Adrenal gland (tissue), 12 donors: ENCODE measurements around the gene USP14. TPM values are rescaled to one million over a fixed set of nuclear protein-coding genes. Genes with fewer than 3 reads are reported as not detected.

ENCODE experiments used
- DNase-seq, 7 donors: peaks; one replicate each; pipeline ENCODE4 v3.0.0-alpha.2; 2019 to 2020
- H3K27ac ChIP-seq, 5 donors: fragments of 200-600 bp; sonication (generic) in 4 of 5; 1 replicate in 3 of 5; 2 replicates in 2 of 5; pipeline versions ENCODE4 v1.5.1 to v1.8.0; 2016 to 2020; ENCODE audit warnings: mild to moderate bottlenecking in 1 of 5
- H3K27me3 ChIP-seq: fragments of 200-600 bp; 2 replicates; pipeline ENCODE4 v1.8.0; 2021
- H3K36me3 ChIP-seq, 2 donors: fragments of 200-600 bp; replicated peaks in 1 of 2; 1 replicate in 1 of 2; 2 replicates in 1 of 2; pipeline versions ENCODE4 v1.5.1 to v1.8.0; 2018 to 2022
- H3K4me1 ChIP-seq, 2 donors: fragments of 200-600 bp; replicated peaks in 1 of 2; 1 replicate in 1 of 2; 2 replicates in 1 of 2; pipeline versions ENCODE4 v1.5.1 to v1.8.0; 2018 to 2021
- H3K4me3 ChIP-seq, 4 donors: fragments of 200-600 bp; sonication (generic) in 3 of 4; one replicate each; pipeline ENCODE4 v1.5.1; 2016 to 2018
- H3K9me3 ChIP-seq, 3 donors: fragments of 200-600 bp; sonication (generic) in 1 of 3; replicated peaks in 1 of 3; 1 replicate in 2 of 3; 2 replicates in 1 of 3; pipeline versions ENCODE4 v1.5.1 to v1.8.0; 2016 to 2021
- POLR2A ChIP-seq, 2 donors: fragments of 450-650 bp; IDR thresholded peaks; one replicate each; pipeline ENCODE4 v1.6.1; 2017; ENCODE audit warnings: antibody characterized with exemption in 2 of 2, mild to moderate bottlenecking in 2 of 2, moderate library complexity in 1 of 2
- WGBS, 4 donors: extraction: QIAGEN DNeasy Blood & Tissue Kit in 2 of 4; methylation state at CpG; one replicate each; pipeline versions ENCODE4 v1.1.5 to v1.1.7; 2013 to 2017; 5-methylcytosine and 5-hydroxymethylcytosine counted together
- intact Hi-C, 2 donors: fragments of 100-400 bp; cut with DNase I; formaldehyde crosslinking; loops; one replicate each; pipeline versions ENCODE4 v1.14.1 to v1.15.0; 2022 to 2023
- polyA plus RNA-seq, 3 donors: library from polyadenylated mRNA; stranded (reverse); fragments of 200-250 nt in 2 of 3; fragments of 350-450 nt in 1 of 3; fragmentation: Illumina TruSeq in 1 of 3; extraction: RNeasy Lipid Tissue Mini Kit (QIAGEN cat#74804) in 1 of 3; gene quantifications; one replicate each; pipeline ENCODE4 v1.2.3, GENCODE V29; 2013 to 2014
- total RNA-seq, 9 donors: library from RNA; depleted of rRNA in 4 of 9; stranded (reverse); fragments of >200 nt in 4 of 9; fragments of 120-200 nt in 1 of 9; fragmentation: NEBNext Ultra II Directional in 1 of 9; extraction: Animal tissue kit (Norgen Biotek cat#: 25700) in 1 of 9; gene quantifications; one replicate each; pipeline versions ENCODE4 v1.1.0 to v1.2.4, GENCODE V29; 2013 to 2023
- TF ChIP-seq, protein P1 (sequence below), 6 experiments: fragments of 450-650 bp in 4 of 6; fragments of 200-600 bp in 2 of 6; sonication (generic) in 1 of 6; IDR thresholded peaks; 1 replicate in 5 of 6; 2 replicates in 1 of 6; pipeline versions ENCODE4 v1.5.1 to v1.8.0; 2016 to 2021; ENCODE audit warnings: antibody characterized with exemption in 6 of 6, mild to moderate bottlenecking in 2 of 6, moderate library complexity in 1 of 6
- donor health status: healthy with polysubstance abuse.
- donor health status: Bipolar disorder and iron deficiency.
- donor health status: DM: yes; HTN: yes; CAD: no.
- donor health status: DM: no; HTN: no; CAD: no.
- donor health status: DM: no; HTN: no; CAD: no.
- donor health status: DM: yes; HTN: yes; CAD: no.

The USP14 gene
- total and polyA plus RNA-seq, 12 donors, result 12.0 to 105 (median 36.6) TPM

DNA sequence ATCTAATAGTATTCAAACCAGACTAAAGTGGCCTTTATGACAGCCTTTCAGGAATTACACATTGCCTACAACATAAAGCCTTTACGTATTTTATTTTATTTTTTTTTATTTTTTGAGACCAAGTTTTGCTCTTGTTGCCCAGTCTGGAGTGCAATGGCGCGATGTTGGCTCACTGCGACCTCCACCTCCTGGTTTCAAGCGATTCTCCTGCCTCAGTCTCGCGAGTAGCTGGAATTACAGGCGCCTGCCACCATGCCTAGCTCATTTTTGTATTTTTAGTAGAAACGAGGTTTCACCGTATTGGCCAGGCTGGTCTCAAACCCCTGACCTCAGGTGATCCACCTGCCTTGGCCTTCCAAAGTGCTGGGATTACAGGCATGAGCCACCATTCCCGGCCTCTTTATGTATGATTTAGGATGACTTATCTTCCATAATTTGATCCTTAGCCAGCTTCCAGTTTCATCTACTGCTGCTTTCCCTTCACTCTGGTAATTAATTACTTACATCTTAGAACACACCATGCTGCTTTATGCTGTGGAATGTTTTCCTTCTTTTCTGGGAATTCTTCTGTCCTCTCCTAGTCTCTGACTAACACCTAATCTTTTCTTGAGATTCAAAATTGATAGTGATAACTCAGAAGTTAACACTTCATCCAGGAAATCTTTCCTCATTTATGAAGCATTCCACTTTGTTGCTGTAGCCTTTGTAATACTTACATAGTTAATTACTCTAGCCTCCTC lies 2.6 kb downstream of the USP14 start:
- intact Hi-C loops, result no loop called here
- no peak for TF ChIP-seq POLR2A (IDR thresholded peaks at IDR 0.05)
- TF ChIP-seq, protein P1, sequence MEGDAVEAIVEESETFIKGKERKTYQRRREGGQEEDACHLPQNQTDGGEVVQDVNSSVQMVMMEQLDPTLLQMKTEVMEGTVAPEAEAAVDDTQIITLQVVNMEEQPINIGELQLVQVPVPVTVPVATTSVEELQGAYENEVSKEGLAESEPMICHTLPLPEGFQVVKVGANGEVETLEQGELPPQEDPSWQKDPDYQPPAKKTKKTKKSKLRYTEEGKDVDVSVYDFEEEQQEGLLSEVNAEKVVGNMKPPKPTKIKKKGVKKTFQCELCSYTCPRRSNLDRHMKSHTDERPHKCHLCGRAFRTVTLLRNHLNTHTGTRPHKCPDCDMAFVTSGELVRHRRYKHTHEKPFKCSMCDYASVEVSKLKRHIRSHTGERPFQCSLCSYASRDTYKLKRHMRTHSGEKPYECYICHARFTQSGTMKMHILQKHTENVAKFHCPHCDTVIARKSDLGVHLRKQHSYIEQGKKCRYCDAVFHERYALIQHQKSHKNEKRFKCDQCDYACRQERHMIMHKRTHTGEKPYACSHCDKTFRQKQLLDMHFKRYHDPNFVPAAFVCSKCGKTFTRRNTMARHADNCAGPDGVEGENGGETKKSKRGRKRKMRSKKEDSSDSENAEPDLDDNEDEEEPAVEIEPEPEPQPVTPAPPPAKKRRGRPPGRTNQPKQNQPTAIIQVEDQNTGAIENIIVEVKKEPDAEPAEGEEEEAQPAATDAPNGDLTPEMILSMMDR (IDR thresholded peaks at IDR 0.05), result no peak

DNA sequence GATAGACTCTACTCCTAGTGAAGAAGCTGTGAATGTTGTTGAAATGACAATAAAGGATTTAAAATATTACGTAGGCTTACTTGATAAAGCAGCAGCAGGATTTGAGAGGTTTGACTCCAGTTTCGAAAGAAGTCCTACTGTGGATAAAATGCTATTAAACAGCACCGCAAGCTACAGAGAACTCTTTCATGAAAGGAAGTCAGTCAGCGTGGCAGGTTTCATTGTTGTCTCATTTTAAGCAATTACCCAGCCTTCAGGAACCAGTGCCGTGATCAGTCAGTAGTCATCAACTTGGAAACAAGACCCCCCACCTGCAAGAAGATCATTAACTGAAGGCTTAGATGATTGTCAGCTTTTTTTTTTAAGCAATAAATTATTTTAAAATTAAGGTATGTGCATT lies 14.0 kb downstream of the USP14 start:
- 90 to 94% (median 93%) methylated on average over 5 of the region's 5 CpGs for WGBS, 4 donors
- no peak for TF ChIP-seq POLR2A (IDR thresholded peaks at IDR 0.05)
- TF ChIP-seq, protein P1 (IDR thresholded peaks at IDR 0.05), result no peak
- intact Hi-C loops, result no loop called here
- Histone ChIP-seq H3K27me3 (no peaks in the 10 kb centered on the region), H3K36me3 (peaks cover 0 to 26% of the 10 kb centered on the region in 2 donors), H3K9me3 (no peaks in the 10 kb centered on the region), H3K4me1 (no peaks in the 10 kb centered on the region), H3K27ac (no peak overlapping the region), H3K4me3 (no peak overlapping the region)
- DNase-seq, result no peak

More for the DNA sequence above, 2.6 kb downstream of the USP14 start:
- Histone ChIP-seq H3K27ac (no peak overlapping the region), H3K4me3 (no peak overlapping the region), H3K36me3 (peaks cover 0 to 19% of the 10 kb centered on the region in 2 donors), H3K27me3 (no peaks in the 10 kb centered on the region), H3K4me1 (peaks cover 8 to 22% of the 10 kb centered on the region in 2 donors), H3K9me3 (no peaks in the 10 kb centered on the region)
- DNase-seq, result no peak
- 85 to 90% (median 87%) methylated on average over 11 of the region's 11 CpGs for WGBS, 4 donors

DNA sequence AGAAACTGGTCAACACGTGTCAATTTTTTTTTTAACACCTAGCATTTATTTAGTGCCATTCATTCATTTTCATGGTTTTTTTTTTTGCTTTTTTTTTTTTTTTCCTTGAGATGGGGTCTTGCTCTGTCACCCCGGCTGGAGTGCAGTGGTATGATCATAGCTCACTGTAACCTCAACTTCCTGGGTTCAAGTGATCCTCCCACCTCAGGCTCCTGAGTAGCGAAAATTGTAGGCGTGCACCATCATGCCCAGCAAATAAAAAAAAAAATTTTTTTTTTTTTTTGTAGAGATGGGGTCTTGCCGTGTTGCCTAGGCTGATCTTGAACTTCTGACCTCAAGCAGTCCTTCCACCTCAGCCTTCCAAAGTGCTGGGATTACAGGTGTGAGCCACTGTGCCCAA lies 21.1 kb downstream of the USP14 start:
- H3K4me3 ChIP-seq, result no peak overlapping the region
- no peak overlapping the region for H3K27ac ChIP-seq
- no peaks in the 10 kb centered on the region for H3K9me3 ChIP-seq
- intact Hi-C loops, result no loop called here
- WGBS, 4 donors, result 90 to 96% (median 93%) methylated on average over 5 of the region's 5 CpGs
- no peak for DNase-seq
- H3K4me1 ChIP-seq, result peaks cover 0 to 11% of the 10 kb centered on the region in 2 donors
- no peaks in the 10 kb centered on the region for H3K27me3 ChIP-seq
- TF ChIP-seq, protein P1 (IDR thresholded peaks at IDR 0.05), result no peak
- H3K36me3 ChIP-seq, result peaks cover 0 to 12% of the 10 kb centered on the region in 2 donors

DNA sequence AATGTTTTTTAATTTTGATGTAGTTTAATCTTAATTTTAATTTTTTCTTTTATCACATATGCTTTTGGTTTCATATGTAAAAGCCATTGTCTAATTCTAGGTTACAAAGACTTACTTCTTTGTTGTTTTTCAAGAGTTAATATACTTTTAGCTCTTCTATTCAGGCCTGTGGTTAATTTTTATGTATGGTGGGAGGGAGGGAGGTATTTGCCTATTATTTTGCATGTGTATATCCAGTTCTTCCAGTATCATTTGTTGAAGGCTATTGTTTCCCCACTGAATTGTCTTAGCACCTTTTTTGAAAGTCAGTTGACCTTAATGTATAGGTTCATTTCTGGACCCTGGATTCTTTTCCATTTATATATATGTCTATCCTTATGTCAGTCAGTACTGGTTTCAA lies 23.4 kb downstream of the USP14 start:
- DNase-seq, result no peak
- Histone ChIP-seq H3K4me3 (no peak overlapping the region), H3K27ac (no peak overlapping the region), H3K4me1 (peaks cover 0 to 11% of the 10 kb centered on the region in 2 donors), H3K36me3 (peaks cover 0 to 12% of the 10 kb centered on the region in 2 donors), H3K9me3 (no peaks in the 10 kb centered on the region), H3K27me3 (no peaks in the 10 kb centered on the region)
- TF ChIP-seq POLR2A (IDR thresholded peaks at IDR 0.05), result no peak
- TF ChIP-seq, protein P1 (IDR thresholded peaks at IDR 0.05), result no peak
- intact Hi-C loops, result no loop called here
